ENCODE measurements around the gene RNF150. TPM values are rescaled to one million over a fixed set of nuclear protein-coding genes. Genes with fewer than 3 reads are reported as not detected.
"Not testable (repeated sequence)": the region's sequence is repeated elsewhere in the genome, so short reads cannot be mapped to it uniquely, and the experiment has no call there.

The RNF150 gene
- total RNA-seq, 2 donors from 2014 or later: 2.3 to 4.6 TPM

GRCh38 chr4:141174457-141174856 lies 41.2 kb upstream of the RNF150 start:
- Histone ChIP-seq H3K9me3 (no peaks in the 10 kb centered on the region), H3K36me3 (replicated peaks in 1 of 2; ENCODE audit: insufficient read depth in 1 of 2, low read depth in 2 of 2) (no peaks in the 10 kb centered on the region), H3K4me1 (no peaks in the 10 kb centered on the region), H3K4me3 (no peak overlapping the region), H3K27me3 (no peaks in the 10 kb centered on the region), H3K27ac (no peak overlapping the region)
- ATAC-seq (no peak), DNase-seq (no peak)
- no peak for TF ChIP-seq POLR2A (IDR thresholded peaks at IDR 0.05)
- no peak for TF ChIP-seq CTCF (IDR thresholded peaks at IDR 0.05)
- 32 to 55% methylated on average over 1 of the region's 1 CpG for WGBS, 2 donors
- intact Hi-C loops (cut with DNase I): no loop called here

GRCh38 chr4:141170671-141171070 lies 37.4 kb upstream of the RNF150 start:
- H3K27me3 ChIP-seq: no peaks in the 10 kb centered on the region
- no peak overlapping the region for H3K4me3 ChIP-seq
- TF ChIP-seq CTCF (IDR thresholded peaks at IDR 0.05) (no peak), POLR2A (IDR thresholded peaks at IDR 0.05) (no peak)
- H3K36me3 ChIP-seq (replicated peaks in 1 of 2; ENCODE audit: insufficient read depth in 1 of 2, low read depth in 2 of 2): no peaks in the 10 kb centered on the region
- no peak for DNase-seq
- no peaks in the 10 kb centered on the region for H3K9me3 ChIP-seq
- H3K4me1 ChIP-seq: no peaks in the 10 kb centered on the region
- no peak overlapping the region for H3K27ac ChIP-seq
- intact Hi-C loops (cut with DNase I): no loop called here
- 60 to 63% methylated on average over 3 of the region's 3 CpGs for WGBS, 2 donors
- ATAC-seq: no peak

GRCh38 chr4:141169391-141169790 lies 36.1 kb upstream of the RNF150 start:
- H3K4me1 ChIP-seq: no peaks in the 10 kb centered on the region
- ATAC-seq: no peak
- H3K27ac ChIP-seq: no peak overlapping the region
- no peaks in the 10 kb centered on the region for H3K36me3 ChIP-seq (replicated peaks in 1 of 2; ENCODE audit: insufficient read depth in 1 of 2, low read depth in 2 of 2)
- H3K9me3 ChIP-seq: no peaks in the 10 kb centered on the region
- intact Hi-C loops (cut with DNase I): no loop called here
- H3K4me3 ChIP-seq: no peak overlapping the region
- TF ChIP-seq POLR2A (IDR thresholded peaks at IDR 0.05) (no peak), CTCF (IDR thresholded peaks at IDR 0.05) (no peak)
- no peak for DNase-seq
- no peaks in the 10 kb centered on the region for H3K27me3 ChIP-seq

- H3K4me1 ChIP-seq; H3K36me3 ChIP-seq (replicated peaks in 1 of 2; ENCODE audit: insufficient read depth in 1 of 2, low read depth in 2 of 2); H3K27me3 ChIP-seq; intact Hi-C loops (cut with DNase I); H3K9me3 ChIP-seq; H3K27ac ChIP-seq; H3K4me3 ChIP-seq; DNase-seq; ATAC-seq: not testable (repeated sequence)
- 75 to 81% methylated on average over 5 of the region's 5 CpGs for WGBS, 2 donors
These were observed 31.7 kb upstream of the RNF150 start for GRCh38 chr4:141165001-141165400.

GRCh38 chr4:141159027-141159426 lies 25.8 kb upstream of the RNF150 start:
- intact Hi-C loops (cut with DNase I): no loop called here
- DNase-seq (no peak), ATAC-seq (no peak)
- whole genome bisulfite sequencing, 2 donors: 62 to 65% methylated on average over 1 of the region's 1 CpG
- H3K9me3 ChIP-seq: no peaks in the 10 kb centered on the region
- no peak overlapping the region for H3K4me3 ChIP-seq
- no peaks in the 10 kb centered on the region for H3K27me3 ChIP-seq
- H3K27ac ChIP-seq: no peak overlapping the region
- no peaks in the 10 kb centered on the region for H3K36me3 ChIP-seq (replicated peaks in 1 of 2; ENCODE audit: insufficient read depth in 1 of 2, low read depth in 2 of 2)
- TF ChIP-seq POLR2A (IDR thresholded peaks at IDR 0.05) (no peak), CTCF (IDR thresholded peaks at IDR 0.05) (no peak)
- no peaks in the 10 kb centered on the region for H3K4me1 ChIP-seq

All from body of pancreas (tissue), 4 donors.